Measurements from ENCODE around the gene KMT2E. TPM values are rescaled to one million over a fixed set of nuclear protein-coding genes. Genes with fewer than 3 reads are reported as not detected.

The KMT2E gene
- total and polyA plus RNA-seq, 2 donors (not counting 3 experiments of a cell fraction or from before 2014, with no cell fraction given), result 19.0 to 74.8 TPM

GRCh38 chr7:105055621-105056020 is 41.6 kb downstream of the KMT2E start:
- no peak overlapping the region for H2AFZ ChIP-seq (ENCODE audit: low read depth, low read length)
- H3K36me3 ChIP-seq (ENCODE audit: control insufficient read depth in 2 of 2, extremely low read depth in 1 of 2, insufficient read depth in 2 of 2, low read length in 2 of 2), result peaks cover 2 to 5% of the 10 kb centered on the region in 2 experiments
- no peak overlapping the region for H3K9ac ChIP-seq (replicated peaks; ENCODE audit: extremely low read depth, insufficient read depth, low read length)
- no peaks in the 10 kb centered on the region for H3K9me3 ChIP-seq (replicated peaks; ENCODE audit: control insufficient read depth, insufficient read depth, low read length)
- H3K4me2 ChIP-seq (ENCODE audit: insufficient read depth, low read length), result no peak overlapping the region
- FAIRE-seq, result no peak
- POLR2A ChIA-PET, result interaction anchor here (0.7 kb wide), 1 partner anchor 47 kb away, joined by 3 read pairs; no protein-coding TSS in a partner anchor
- peaks cover 8% of the 10 kb centered on the region for H4K20me1 ChIP-seq (replicated peaks; ENCODE audit: control insufficient read depth, extremely low read depth, insufficient read depth, low read length)
- H3K9me1 ChIP-seq (replicated peaks; ENCODE audit: control insufficient read depth, extremely low read depth, insufficient read depth, low read length), result no peaks in the 10 kb centered on the region
- H3K27me3 ChIP-seq (ENCODE audit: control insufficient read depth in 2 of 2, insufficient read depth in 2 of 2, low read length in 2 of 2), result no peaks in the 10 kb centered on the region
- no peak overlapping the region for H3K4me3 ChIP-seq (replicated peaks in 1 of 3; ENCODE audit: insufficient read depth in 1 of 3, low read depth in 1 of 3, low read length in 3 of 3)
- TF ChIP-seq EZH2 (IDR thresholded peaks at IDR 0.05; ENCODE audit: borderline replicate concordance, low read depth, low read length, severe bottlenecking) (no peak), JUN (IDR thresholded peaks at IDR 0.05; ENCODE audit: borderline replicate concordance, insufficient read depth, insufficient read length, low read depth) (no peak), POLR2AphosphoS5 (IDR thresholded peaks at IDR 0.05; ENCODE audit: insufficient read depth, low read depth, low read length) (no peak)
- dilution Hi-C loops (cut with MboI; ENCODE audit: extremely low pct_ligation_motif_present, low sequenced_read_pairs), result no loop called here
- CTCF ChIA-PET, result interaction anchor here (0.7 to 1.8 kb wide), 5 partner anchors 13 to 133 kb away, joined by 3 to 4 read pairs (median 4); no protein-coding TSS in a partner anchor
- no peak for DNase-seq (ENCODE audit: low read depth, low spot score)
- H3K4me1 ChIP-seq (ENCODE audit: control insufficient read depth, extremely low read depth, insufficient read depth, low read length), result no peaks in the 10 kb centered on the region
- BruUV-seq (replicated peaks), result no TSS peak
- intact Hi-C loops (cut with micrococcal nuclease), result no loop called here
- peaks cover 95% of the 10 kb centered on the region for H3K79me2 ChIP-seq (ENCODE audit: control insufficient read depth, insufficient read depth, low read length)
- H3K27ac ChIP-seq (ENCODE audit: insufficient read depth, low read depth, low read length), result no peak overlapping the region

DNA sequence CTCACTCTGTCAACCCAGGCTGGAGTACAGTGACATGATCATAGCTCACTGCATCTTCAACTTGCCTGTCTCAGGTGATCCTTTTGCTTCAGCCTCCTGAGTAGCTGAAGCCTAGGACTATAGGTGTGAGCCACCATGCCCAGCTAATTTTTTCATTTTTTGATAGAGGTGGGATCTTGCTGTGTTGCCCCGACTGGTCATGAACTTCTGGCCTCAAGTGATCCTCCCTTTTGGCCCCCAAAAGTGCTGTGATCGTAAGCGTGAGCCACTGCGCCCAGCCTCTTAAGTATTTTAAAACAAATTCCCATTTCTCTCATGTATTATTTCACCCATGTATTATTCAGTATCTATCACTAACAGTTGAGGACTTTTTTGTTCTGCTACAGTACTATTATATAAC is 43.5 kb downstream of the KMT2E start:
- intact Hi-C loops (cut with micrococcal nuclease) (no loop called here), dilution Hi-C loops (cut with MboI; ENCODE audit: extremely low pct_ligation_motif_present, low sequenced_read_pairs) (no loop called here)
- H3K4me1 ChIP-seq (ENCODE audit: control insufficient read depth, extremely low read depth, insufficient read depth, low read length), result no peaks in the 10 kb centered on the region
- no peak overlapping the region for H3K4me3 ChIP-seq (replicated peaks in 1 of 3; ENCODE audit: insufficient read depth in 1 of 3, low read depth in 1 of 3, low read length in 3 of 3)
- no peak overlapping the region for H3K27ac ChIP-seq (ENCODE audit: insufficient read depth, low read depth, low read length)
- no peak for TF ChIP-seq POLR2A (IDR thresholded peaks at IDR 0.05; ENCODE audit: low read depth, low read length)
- TF ChIP-seq, protein P1, sequence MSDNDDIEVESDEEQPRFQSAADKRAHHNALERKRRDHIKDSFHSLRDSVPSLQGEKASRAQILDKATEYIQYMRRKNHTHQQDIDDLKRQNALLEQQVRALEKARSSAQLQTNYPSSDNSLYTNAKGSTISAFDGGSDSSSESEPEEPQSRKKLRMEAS (IDR thresholded peaks at IDR 0.05; ENCODE audit: insufficient read depth, insufficient read length), result no peak
- TF ChIP-seq GATA2 (IDR thresholded peaks at IDR 0.05; ENCODE audit: insufficient read depth, insufficient read length, low read depth, low read length), result no peak
- TF ChIP-seq, protein P2, sequence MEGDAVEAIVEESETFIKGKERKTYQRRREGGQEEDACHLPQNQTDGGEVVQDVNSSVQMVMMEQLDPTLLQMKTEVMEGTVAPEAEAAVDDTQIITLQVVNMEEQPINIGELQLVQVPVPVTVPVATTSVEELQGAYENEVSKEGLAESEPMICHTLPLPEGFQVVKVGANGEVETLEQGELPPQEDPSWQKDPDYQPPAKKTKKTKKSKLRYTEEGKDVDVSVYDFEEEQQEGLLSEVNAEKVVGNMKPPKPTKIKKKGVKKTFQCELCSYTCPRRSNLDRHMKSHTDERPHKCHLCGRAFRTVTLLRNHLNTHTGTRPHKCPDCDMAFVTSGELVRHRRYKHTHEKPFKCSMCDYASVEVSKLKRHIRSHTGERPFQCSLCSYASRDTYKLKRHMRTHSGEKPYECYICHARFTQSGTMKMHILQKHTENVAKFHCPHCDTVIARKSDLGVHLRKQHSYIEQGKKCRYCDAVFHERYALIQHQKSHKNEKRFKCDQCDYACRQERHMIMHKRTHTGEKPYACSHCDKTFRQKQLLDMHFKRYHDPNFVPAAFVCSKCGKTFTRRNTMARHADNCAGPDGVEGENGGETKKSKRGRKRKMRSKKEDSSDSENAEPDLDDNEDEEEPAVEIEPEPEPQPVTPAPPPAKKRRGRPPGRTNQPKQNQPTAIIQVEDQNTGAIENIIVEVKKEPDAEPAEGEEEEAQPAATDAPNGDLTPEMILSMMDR (IDR thresholded peaks at IDR 0.05; ENCODE audit: extremely low read depth in 1 of 2, insufficient read depth in 1 of 2, low read depth in 1 of 2, low read length in 2 of 2), result no peak
- no peak for TF ChIP-seq EZH2 (IDR thresholded peaks at IDR 0.05; ENCODE audit: borderline replicate concordance, low read depth, low read length, severe bottlenecking)
- TF ChIP-seq FOS (IDR thresholded peaks at IDR 0.05; ENCODE audit: borderline replicate concordance, insufficient read depth, low read length), result no peak
- TF ChIP-seq MYC (IDR thresholded peaks at IDR 0.05; ENCODE audit: low read depth, low read length), result no peak
- TF ChIP-seq JUN (IDR thresholded peaks at IDR 0.05; ENCODE audit: borderline replicate concordance, insufficient read depth, insufficient read length, low read depth), result no peak
- no peak for TF ChIP-seq POLR2AphosphoS5 (IDR thresholded peaks at IDR 0.05; ENCODE audit: insufficient read depth, low read depth, low read length)
- no TSS peak for BruUV-seq (replicated peaks)
- H2AFZ ChIP-seq (ENCODE audit: low read depth, low read length), result no peak overlapping the region
- no peaks in the 10 kb centered on the region for H3K9me1 ChIP-seq (replicated peaks; ENCODE audit: control insufficient read depth, extremely low read depth, insufficient read depth, low read length)
- DNase-seq (ENCODE audit: low read depth, low spot score), result no peak
- H3K9me3 ChIP-seq (replicated peaks; ENCODE audit: control insufficient read depth, insufficient read depth, low read length), result no peaks in the 10 kb centered on the region
- H3K4me2 ChIP-seq (ENCODE audit: insufficient read depth, low read length), result no peak overlapping the region
- peaks cover 2 to 5% of the 10 kb centered on the region in 2 experiments for H3K36me3 ChIP-seq (ENCODE audit: control insufficient read depth in 2 of 2, extremely low read depth in 1 of 2, insufficient read depth in 2 of 2, low read length in 2 of 2)
- POLR2A ChIA-PET, result no interaction called here
- H3K9ac ChIP-seq (replicated peaks; ENCODE audit: extremely low read depth, insufficient read depth, low read length), result no peak overlapping the region
- no peaks in the 10 kb centered on the region for H3K27me3 ChIP-seq (ENCODE audit: control insufficient read depth in 2 of 2, insufficient read depth in 2 of 2, low read length in 2 of 2)
- H4K20me1 ChIP-seq (replicated peaks; ENCODE audit: control insufficient read depth, extremely low read depth, insufficient read depth, low read length), result peaks cover 14% of the 10 kb centered on the region
- FAIRE-seq, result no peak
- CTCF ChIA-PET, result interaction anchor here (1.6 kb wide), 1 partner anchor 12 kb away, joined by 3 read pairs; no protein-coding TSS in a partner anchor
- peaks cover 92% of the 10 kb centered on the region for H3K79me2 ChIP-seq (ENCODE audit: control insufficient read depth, insufficient read depth, low read length)

Measured in endothelial cell of umbilical vein (primary cell).